B cell (primary cell): Measurements from ENCODE around the gene BOC. TPM values are rescaled to one million over a fixed set of nuclear protein-coding genes. Genes with fewer than 3 reads are reported as not detected.

Experiments
- ATAC-seq: fragments of 200-7000 bp; cut with Tn5 transposase; one replicate; pipeline ENCODE4 v1.10.0; 2021; ENCODE audit warnings: low read depth, mild to moderate bottlenecking, moderate number of reproducible peaks, moderate library complexity
- CTCF ChIA-PET: fragments of 350-600 bp; sonication (Branson Sonifier 250); formaldehyde crosslinking; loops from one replicate; lab custom pipeline; 2021; ENCODE audit warnings: antibody characterized with exemption, inconsistent platforms; lab: Charles Lee
- POLR2A ChIA-PET: fragments of 350-600 bp; sonication (Branson Sonifier 250); formaldehyde crosslinking; loops from one replicate; lab custom pipeline; 2021; ENCODE audit warnings: antibody characterized with exemption; lab: Charles Lee
- DNase-seq: peaks from one replicate; pipeline ENCODE4 v3.0.0; 2013
- H2AFZ ChIP-seq: 2 replicates; pipeline ENCODE4 v1.6.1; 2012; ENCODE audit warnings: mild to moderate bottlenecking, low read depth, low read length; ENCODE audit not compliant: insufficient read depth, poor library complexity, severe bottlenecking
- H3K27ac ChIP-seq, 2 donors: 1 replicate in 1 of 2; 2 replicates in 1 of 2; pipeline ENCODE4 v1.5.1; 2012 to 2013; ENCODE audit warnings: low read length in 2 of 2, mild to moderate bottlenecking in 2 of 2, moderate library complexity in 1 of 2
- H3K27me3 ChIP-seq, 4 experiments: fragments of 200-600 bp in 1 of 4; sonication (generic) in 1 of 4; replicated peaks in 1 of 4; 1 replicate in 2 of 4; 2 replicates in 2 of 4; pipeline versions ENCODE4 v1.6.1 to v1.7.0; 2013 to 2016; ENCODE audit warnings: low read length in 3 of 4, mild to moderate bottlenecking in 2 of 4, mixed read lengths in 1 of 4, moderate library complexity in 1 of 4; ENCODE audit not compliant: insufficient read depth in 4 of 4, control insufficient read depth in 3 of 4; ENCODE audit errors: control extremely low read depth in 1 of 4
- H3K36me3 ChIP-seq, 2 experiments: replicated peaks in 1 of 2; 1 replicate in 1 of 2; 2 replicates in 1 of 2; pipeline versions ENCODE4 v1.6.1 to v1.7.1; 2013; ENCODE audit warnings: low read length in 1 of 2; ENCODE audit not compliant: insufficient read depth in 2 of 2, control insufficient read depth in 1 of 2; ENCODE audit errors: control extremely low read depth in 1 of 2, extremely low read depth in 1 of 2
- H3K4me1 ChIP-seq, 2 donors: fragments of 200-600 bp in 1 of 2; sonication (generic) in 1 of 2; 1 replicate in 1 of 2; 2 replicates in 1 of 2; pipeline versions ENCODE4 v1.5.1 to v1.6.1; 2013 to 2017; ENCODE audit warnings: low read length in 2 of 2; ENCODE audit not compliant: control insufficient read depth in 2 of 2, insufficient read depth in 2 of 2
- H3K4me2 ChIP-seq: replicated peaks from 2 replicates; pipeline ENCODE3; 2012; ENCODE audit warnings: mild to moderate bottlenecking, low read depth, low read length; ENCODE audit not compliant: poor library complexity, severe bottlenecking
- H3K4me3 ChIP-seq, 5 experiments: fragments of 200-600 bp in 1 of 5; sonication (generic) in 1 of 5; 1 replicate in 3 of 5; 2 replicates in 2 of 5; pipeline versions ENCODE4 v1.5.1 to v1.7.0; 2011 to 2016; ENCODE audit warnings: low read length in 4 of 5, mild to moderate bottlenecking in 4 of 5, low read depth in 2 of 5, control low read depth in 1 of 5, moderate library complexity in 1 of 5; ENCODE audit not compliant: insufficient read depth in 1 of 5; ENCODE audit errors: control extremely low read depth in 1 of 5, extremely low read depth in 1 of 5
- H3K79me2 ChIP-seq: fragments of 200-600 bp; sonication (generic); one replicate; pipeline ENCODE4 v1.6.0; 2016; ENCODE audit warnings: low read length; ENCODE audit not compliant: control insufficient read depth, insufficient read depth
- H3K9ac ChIP-seq: fragments of 200-600 bp; sonication (generic); 2 replicates; pipeline ENCODE4 v1.6.1; 2017; ENCODE audit warnings: mild to moderate bottlenecking, low read length, moderate library complexity
- H3K9me3 ChIP-seq, 3 donors: one replicate each; pipeline versions ENCODE4 v1.6.1 to v1.7.1; 2013; ENCODE audit warnings: low read length in 2 of 3; ENCODE audit not compliant: control insufficient read depth in 2 of 3, insufficient read depth in 1 of 3; ENCODE audit errors: control extremely low read depth in 1 of 3
- H4K20me1 ChIP-seq: 2 replicates; pipeline ENCODE4 v1.6.0; 2012; ENCODE audit warnings: mild to moderate bottlenecking, low read length; ENCODE audit not compliant: insufficient read depth, control insufficient read depth, poor library complexity, severe bottlenecking
- H3K27ac Mint-ChIP-seq: one replicate; pipeline ENCODE4 v1.8.0; 2021; ENCODE audit warnings: mixed read lengths
- H3K27me3 Mint-ChIP-seq: one replicate; pipeline ENCODE4 v1.8.0; 2021; ENCODE audit warnings: mixed read lengths
- H3K4me1 Mint-ChIP-seq: one replicate; pipeline ENCODE4 v1.8.0; 2021; ENCODE audit warnings: mixed read lengths
- H3K4me3 Mint-ChIP-seq: one replicate; pipeline ENCODE4 v1.8.0; 2021; ENCODE audit warnings: mixed read lengths
- H3K9me3 Mint-ChIP-seq: one replicate; pipeline ENCODE4 v1.8.0; 2022; ENCODE audit warnings: mixed read lengths; ENCODE audit not compliant: insufficient read depth
- CTCF ChIP-seq: fragments of 200-600 bp; IDR thresholded peaks from one replicate; pipeline ENCODE4 v1.8.0; 2022; ENCODE audit warnings: antibody characterized with exemption, mild to moderate bottlenecking
- EZH2 ChIP-seq: IDR thresholded peaks from 2 replicates; pipeline ENCODE4 v1.6.1; 2012; ENCODE audit warnings: borderline replicate concordance, low read depth, mild to moderate bottlenecking, moderate library complexity, low read length; ENCODE audit not compliant: insufficient read depth, poor library complexity, severe bottlenecking
- WGBS: methylation state at CpG from one replicate; pipeline ENCODE4 v1.1.5; 2013; ENCODE audit warnings: missing lambda C conversion rate; ENCODE audit not compliant: insufficient coverage; 5-methylcytosine and 5-hydroxymethylcytosine counted together
- intact Hi-C: fragments of 100-400 bp; cut with micrococcal nuclease; formaldehyde crosslinking; loops from one replicate; pipeline ENCODE4 v1.10.0; 2022
- polyA plus RNA-seq: library from polyadenylated mRNA; depleted of rRNA; stranded (reverse); fragments of >200 nt; gene quantifications from 2 replicates; pipeline ENCODE4 v1.2.3, GENCODE V29; 2012
- total RNA-seq, 2 donors: library from RNA; stranded (reverse); fragments of 120-200 nt in 1 of 2; gene quantifications; 1 replicate in 1 of 2; 2 replicates in 1 of 2; pipeline versions ENCODE4 v1.2.3 to v1.2.4, GENCODE V29; 2013 to 2022

BOC gene
- total and polyA plus RNA-seq, 2 donors (not counting 1 experiment from before 2014, with no cell fraction given) = 0.12 to 2.0 TPM

- WGBS = 100% methylated on average over 2 of the region's 3 CpGs
- Mint-ChIP-seq H3K27me3 (peaks cover 3% of the 10 kb centered on the region), H3K9me3 (no peaks in the 10 kb centered on the region), H3K4me1 (peaks cover 11% of the 10 kb centered on the region), H3K4me3 (no peak overlapping the region), H3K27ac (no peak overlapping the region)
- TF ChIP-seq CTCF (no peak), EZH2 (no peak)
- no peak for DNase-seq
- Histone ChIP-seq H3K9ac (no peak overlapping the region), H3K9me3 (no peaks in the 10 kb centered on the region), H3K27ac (no peak overlapping the region), H3K4me3 (no peak overlapping the region), H3K27me3 (no peaks in the 10 kb centered on the region), H3K4me1 (peaks cover 9% of the 10 kb centered on the region in 2 donors), H2AFZ (no peak overlapping the region), H3K4me2 (no peak overlapping the region), H3K79me2 (no peaks in the 10 kb centered on the region), H3K36me3 (no peaks in the 10 kb centered on the region), H4K20me1 (no peaks in the 10 kb centered on the region)
- POLR2A ChIA-PET = no interaction called here
- no peak for ATAC-seq
- CTCF ChIA-PET = no interaction called here
- intact Hi-C loops = no loop called here
Observed at GRCh38 chr3:113226491-113226890, 15.1 kb downstream of the BOC start.

GRCh38 chr3:113227146-113227545, 15.8 kb downstream of the BOC start:
- no peak overlapping the region for H3K9ac ChIP-seq
- no peak overlapping the region for H3K4me3 Mint-ChIP-seq
- H3K36me3 ChIP-seq = no peaks in the 10 kb centered on the region
- TF ChIP-seq CTCF = no peak
- TF ChIP-seq EZH2 = no peak
- H2AFZ ChIP-seq = no peak overlapping the region
- no peak overlapping the region for H3K4me2 ChIP-seq
- H3K9me3 Mint-ChIP-seq = no peaks in the 10 kb centered on the region
- H3K27ac ChIP-seq = no peak overlapping the region
- POLR2A ChIA-PET = no interaction called here
- no peak overlapping the region for H3K4me3 ChIP-seq
- peaks cover 11% of the 10 kb centered on the region for H3K4me1 Mint-ChIP-seq
- 100% methylated on average over 1 of the region's 1 CpG for WGBS
- H3K27ac Mint-ChIP-seq = no peak overlapping the region
- DNase-seq (no peak), ATAC-seq (no peak)
- H3K9me3 ChIP-seq = no peaks in the 10 kb centered on the region
- CTCF ChIA-PET = interaction anchor here (0.6 to 0.9 kb wide), 3 partner anchors 36 to 259 kb away, joined by 3 read pairs; no protein-coding TSS in a partner anchor
- no peaks in the 10 kb centered on the region for H4K20me1 ChIP-seq
- H3K79me2 ChIP-seq = no peaks in the 10 kb centered on the region
- H3K27me3 ChIP-seq = no peaks in the 10 kb centered on the region
- intact Hi-C loops = no loop called here
- peaks cover 9% of the 10 kb centered on the region in 2 donors for H3K4me1 ChIP-seq
- H3K27me3 Mint-ChIP-seq = peaks cover 3% of the 10 kb centered on the region
